ENCODE measurements around the gene ZFAND2A.

Gene ZFAND2A

DNA sequence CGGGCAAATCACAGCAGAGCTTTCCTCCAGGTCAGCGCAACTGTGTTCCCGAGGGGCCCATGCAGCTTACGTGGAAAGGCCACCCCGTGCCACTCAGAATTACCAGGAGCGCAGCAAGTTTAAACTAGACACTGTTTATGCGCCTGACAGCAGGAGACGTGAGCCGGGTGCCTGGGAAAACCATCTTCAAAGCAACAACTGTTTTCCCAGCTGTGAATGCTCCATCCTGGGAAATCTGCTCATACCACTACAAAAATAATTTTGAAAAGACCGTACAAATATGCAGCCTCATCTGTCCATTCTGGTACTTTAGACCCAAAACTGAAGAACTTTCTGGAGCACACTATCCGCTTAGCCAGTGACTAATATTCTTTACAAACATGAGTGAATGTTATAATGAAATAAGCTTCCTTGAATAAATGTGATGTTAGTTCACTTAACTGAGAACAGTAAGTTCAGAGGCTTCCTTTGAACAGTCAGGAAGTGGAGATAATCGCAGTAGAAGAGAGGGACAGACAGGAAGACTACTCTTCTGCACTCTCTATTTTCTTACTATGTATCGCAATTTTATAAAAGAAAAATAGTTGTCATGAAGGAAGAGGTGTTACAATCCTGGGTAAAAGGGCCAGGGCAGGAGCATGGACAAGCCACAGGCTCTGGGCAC lies 55.3 kb downstream of the ZFAND2A start:
- H3K4me3 ChIP-seq (replicated peaks; ENCODE audit: low read depth, low read length): no peak overlapping the region
- DNase-seq (ENCODE audit: extremely low read depth, low read depth): no peak
- TF ChIP-seq, protein P1, sequence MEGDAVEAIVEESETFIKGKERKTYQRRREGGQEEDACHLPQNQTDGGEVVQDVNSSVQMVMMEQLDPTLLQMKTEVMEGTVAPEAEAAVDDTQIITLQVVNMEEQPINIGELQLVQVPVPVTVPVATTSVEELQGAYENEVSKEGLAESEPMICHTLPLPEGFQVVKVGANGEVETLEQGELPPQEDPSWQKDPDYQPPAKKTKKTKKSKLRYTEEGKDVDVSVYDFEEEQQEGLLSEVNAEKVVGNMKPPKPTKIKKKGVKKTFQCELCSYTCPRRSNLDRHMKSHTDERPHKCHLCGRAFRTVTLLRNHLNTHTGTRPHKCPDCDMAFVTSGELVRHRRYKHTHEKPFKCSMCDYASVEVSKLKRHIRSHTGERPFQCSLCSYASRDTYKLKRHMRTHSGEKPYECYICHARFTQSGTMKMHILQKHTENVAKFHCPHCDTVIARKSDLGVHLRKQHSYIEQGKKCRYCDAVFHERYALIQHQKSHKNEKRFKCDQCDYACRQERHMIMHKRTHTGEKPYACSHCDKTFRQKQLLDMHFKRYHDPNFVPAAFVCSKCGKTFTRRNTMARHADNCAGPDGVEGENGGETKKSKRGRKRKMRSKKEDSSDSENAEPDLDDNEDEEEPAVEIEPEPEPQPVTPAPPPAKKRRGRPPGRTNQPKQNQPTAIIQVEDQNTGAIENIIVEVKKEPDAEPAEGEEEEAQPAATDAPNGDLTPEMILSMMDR (IDR thresholded peaks at IDR 0.05; ENCODE audit: low read depth, low read length, missing control alignments): no peak

DNA sequence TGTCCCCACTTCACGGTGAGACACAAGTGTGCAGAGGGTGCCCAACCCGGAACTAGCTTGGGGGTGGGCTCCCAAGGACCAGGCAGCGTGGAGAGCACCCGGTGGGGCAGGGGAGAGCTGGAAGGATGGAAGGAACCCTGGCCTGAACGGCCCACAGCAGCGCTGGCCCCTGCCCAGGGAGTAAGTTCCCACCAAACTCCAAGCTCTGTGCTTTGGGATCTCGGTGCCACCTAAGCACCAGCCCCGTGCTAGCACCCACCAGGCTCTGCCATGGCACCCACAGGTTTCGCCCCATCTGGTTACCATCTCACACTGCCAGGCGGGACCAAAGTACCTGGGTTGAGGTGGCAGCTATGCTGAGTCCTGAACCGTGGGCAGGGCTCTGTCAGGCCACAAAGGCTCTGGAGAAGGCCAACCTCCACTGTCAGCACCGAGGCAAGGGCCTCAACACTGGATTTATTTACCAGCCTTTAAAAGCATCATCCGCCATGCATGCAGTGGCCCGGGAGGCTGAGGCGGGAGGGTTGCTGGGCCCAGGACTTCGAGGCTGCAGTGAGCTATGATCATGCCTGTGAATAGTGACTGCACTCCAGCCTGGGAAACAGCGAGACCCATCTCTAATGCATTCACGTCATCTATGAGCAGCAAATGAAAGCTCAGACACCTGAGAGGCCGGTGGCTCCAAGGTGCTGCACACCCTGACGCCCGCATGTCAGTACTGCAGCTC lies 56.0 kb downstream of the ZFAND2A start:
- TF ChIP-seq, protein P1 (IDR thresholded peaks at IDR 0.05; ENCODE audit: low read depth, low read length, missing control alignments): no peak
- no peak overlapping the region for H3K4me3 ChIP-seq (replicated peaks; ENCODE audit: low read depth, low read length)
- DNase-seq (ENCODE audit: extremely low read depth, low read depth): no peak

DNA sequence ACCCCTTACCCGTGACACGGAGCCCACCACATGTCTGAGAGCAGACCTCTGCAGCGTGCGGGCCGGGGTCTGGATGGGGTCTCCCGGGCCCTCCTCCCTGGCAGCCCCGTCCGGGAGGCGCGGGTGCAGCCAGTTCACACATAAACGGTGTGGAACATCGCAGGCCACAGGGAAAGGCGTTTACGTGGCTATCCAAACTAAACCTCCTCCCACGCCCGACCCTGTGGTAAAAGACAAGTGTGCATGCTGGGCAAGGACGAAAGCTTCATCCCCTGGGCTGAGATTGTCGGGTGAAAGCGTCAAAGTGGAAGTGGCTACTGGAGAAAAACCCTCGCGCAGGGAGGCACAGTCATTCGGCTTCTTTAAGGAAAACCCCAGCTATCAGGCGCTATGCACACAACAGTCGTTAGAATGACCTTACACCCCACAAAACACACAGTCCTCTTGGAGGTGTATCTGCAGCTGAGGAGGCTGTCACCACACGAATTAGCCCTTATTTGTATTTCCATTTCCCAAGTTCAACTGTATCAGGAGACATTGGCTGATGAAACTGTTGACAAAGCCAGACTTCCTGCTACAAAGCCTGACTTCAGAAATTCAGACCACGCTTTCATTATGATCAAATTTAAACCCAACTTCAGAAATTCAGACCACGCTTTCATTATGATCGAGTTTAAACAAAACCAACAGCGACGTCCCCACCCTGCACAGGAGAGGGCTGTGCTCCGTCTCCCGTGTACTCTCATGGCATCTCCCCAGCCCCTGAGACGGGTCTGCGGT lies 56.8 kb downstream of the ZFAND2A start:
- TF ChIP-seq, protein P1 (IDR thresholded peaks at IDR 0.05; ENCODE audit: low read depth, low read length, missing control alignments): no peak
- no peak for DNase-seq (ENCODE audit: extremely low read depth, low read depth)
- no peak overlapping the region for H3K4me3 ChIP-seq (replicated peaks; ENCODE audit: low read depth, low read length)
